ENCODE results near the gene NIPAL4. TPM values are rescaled to one million over a fixed set of nuclear protein-coding genes. Genes with fewer than 3 reads are reported as not detected.

NIPAL4 gene
- total RNA-seq, 6 experiments from 2014 or later = 0.14 to 0.38 (median 0.22) TPM

- Mint-ChIP-seq H3K4me1 (ENCODE audit: low read depth) (no peaks in the 10 kb centered on the region), H3K27me3 (ENCODE audit: insufficient read depth) (peaks cover 7% of the 10 kb centered on the region), H3K27ac (no peak overlapping the region), H3K36me3 (ENCODE audit: low read depth) (no peaks in the 10 kb centered on the region), H3K4me3 (no peak overlapping the region), H3K9me3 (no peaks in the 10 kb centered on the region)
- no peak for DNase-seq
- TF ChIP-seq CTCF (IDR thresholded peaks at IDR 0.05) = no peak
These were observed 5.0 kb upstream of the NIPAL4 start for GRCh38 chr5:157455057-157455456.

- no peak for DNase-seq
- no peaks in the 10 kb centered on the region for H3K36me3 Mint-ChIP-seq (ENCODE audit: low read depth)
- no peak for TF ChIP-seq CTCF (IDR thresholded peaks at IDR 0.05)
- no peaks in the 10 kb centered on the region for H3K9me3 Mint-ChIP-seq
- H3K27ac Mint-ChIP-seq = no peak overlapping the region
- no peaks in the 10 kb centered on the region for H3K4me1 Mint-ChIP-seq (ENCODE audit: low read depth)
- H3K4me3 Mint-ChIP-seq = no peak overlapping the region
- H3K27me3 Mint-ChIP-seq (ENCODE audit: insufficient read depth) = peaks cover 7% of the 10 kb centered on the region
These were observed 3.7 kb upstream of the NIPAL4 start for GRCh38 chr5:157456301-157456700.

- H3K9me3 Mint-ChIP-seq = no peaks in the 10 kb centered on the region
- H3K36me3 Mint-ChIP-seq (ENCODE audit: low read depth) = no peaks in the 10 kb centered on the region
- no peak for TF ChIP-seq CTCF (IDR thresholded peaks at IDR 0.05)
- H3K4me3 Mint-ChIP-seq = no peak overlapping the region
- no peak for DNase-seq
- H3K4me1 Mint-ChIP-seq (ENCODE audit: low read depth) = no peaks in the 10 kb centered on the region
- H3K27ac Mint-ChIP-seq = no peak overlapping the region
- H3K27me3 Mint-ChIP-seq (ENCODE audit: insufficient read depth) = peaks cover 5% of the 10 kb centered on the region
These were observed 2.6 kb upstream of the NIPAL4 start for GRCh38 chr5:157457391-157457790.

GRCh38 chr5:157458835-157459234 lies 1.2 kb upstream of the NIPAL4 start:
- no peak for DNase-seq
- TF ChIP-seq CTCF (IDR thresholded peaks at IDR 0.05) = no peak
- peaks cover 5% of the 10 kb centered on the region for H3K27me3 Mint-ChIP-seq (ENCODE audit: insufficient read depth)
- H3K4me1 Mint-ChIP-seq (ENCODE audit: low read depth) = peaks cover 10% of the 10 kb centered on the region
- H3K36me3 Mint-ChIP-seq (ENCODE audit: low read depth) = no peaks in the 10 kb centered on the region
- no peaks in the 10 kb centered on the region for H3K9me3 Mint-ChIP-seq
- no peak overlapping the region for H3K4me3 Mint-ChIP-seq
- no peak overlapping the region for H3K27ac Mint-ChIP-seq

- Mint-ChIP-seq H3K4me3 (peak overlapping the region; percentile 75; the same call in 1 of the 2 replicates), H3K27ac (no peak overlapping the region), H3K36me3 (ENCODE audit: low read depth) (no peaks in the 10 kb centered on the region), H3K4me1 (ENCODE audit: low read depth) (peaks cover 33% of the 10 kb centered on the region), H3K9me3 (no peaks in the 10 kb centered on the region), H3K27me3 (ENCODE audit: insufficient read depth) (peaks cover 4% of the 10 kb centered on the region)
- no peak for DNase-seq
- TF ChIP-seq CTCF (IDR thresholded peaks at IDR 0.05) = no peak
These were observed 1.1 kb downstream of the NIPAL4 start for GRCh38 chr5:157460921-157461792.
